ENCODE data around the gene NECTIN2.
"Not testable (repeated sequence)": the region's sequence is repeated elsewhere in the genome, so short reads cannot be mapped to it uniquely, and the experiment has no call there.

The NECTIN2 gene

DNA sequence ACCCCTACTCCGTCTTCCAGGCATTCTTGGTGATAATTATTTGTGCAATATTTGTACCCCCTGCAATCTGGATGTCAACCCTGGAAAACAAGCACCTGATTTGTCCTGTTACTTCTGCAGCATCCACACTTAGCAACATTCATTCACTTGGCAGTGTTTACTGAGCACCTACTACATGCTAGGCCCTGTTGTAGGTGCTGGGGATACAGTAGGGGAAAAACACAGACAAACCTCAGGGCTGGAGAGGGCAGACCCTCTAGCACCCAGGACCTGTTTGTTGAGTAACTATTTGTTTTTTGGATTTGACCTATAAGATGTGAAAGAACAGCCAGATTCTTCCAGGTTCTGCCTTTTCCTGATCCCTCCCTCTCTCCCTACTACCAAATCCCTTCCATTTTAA lies 9.5 kb downstream of the NECTIN2 start:
- Histone ChIP-seq H4K20me1 (ENCODE audit: insufficient read depth, low read length) (no peaks in the 10 kb centered on the region), H3K9me2 (replicated peaks; ENCODE audit: insufficient read depth, low read length) (no peaks in the 10 kb centered on the region), H3K79me2 (ENCODE audit: low read length) (no peaks in the 10 kb centered on the region), H3K27ac (ENCODE audit: low read length) (no peak overlapping the region), H3K4me2 (ENCODE audit: low read depth, low read length) (no peak overlapping the region), H3K36me3 (replicated peaks; ENCODE audit: insufficient read depth, low read length) (no peaks in the 10 kb centered on the region), H3F3A (ENCODE audit: insufficient read depth, low read length) (no peaks in the 10 kb centered on the region), H3K9me3 (replicated peaks; ENCODE audit: insufficient read depth, low read length) (no peaks in the 10 kb centered on the region), H3K9ac (ENCODE audit: low read length) (no peak overlapping the region), H3K27me3 (replicated peaks; ENCODE audit: insufficient read depth, low read length) (peaks cover 63% of the 10 kb centered on the region), H3K4me3 (ENCODE audit: low read length) (no peak overlapping the region), H2AFZ (ENCODE audit: low read length) (no peak overlapping the region), H3K4me1 (ENCODE audit: low read length) (no peaks in the 10 kb centered on the region)
- DNase-seq = no peak
- TF ChIP-seq EZH2 (optimal IDR thresholded peaks at IDR 0.05; ENCODE audit: low read depth, low read length) (no peak), EZH2phosphoT487 (IDR thresholded peaks at IDR 0.05; ENCODE audit: low read length) (no peak)
- TF ChIP-seq, protein P1, sequence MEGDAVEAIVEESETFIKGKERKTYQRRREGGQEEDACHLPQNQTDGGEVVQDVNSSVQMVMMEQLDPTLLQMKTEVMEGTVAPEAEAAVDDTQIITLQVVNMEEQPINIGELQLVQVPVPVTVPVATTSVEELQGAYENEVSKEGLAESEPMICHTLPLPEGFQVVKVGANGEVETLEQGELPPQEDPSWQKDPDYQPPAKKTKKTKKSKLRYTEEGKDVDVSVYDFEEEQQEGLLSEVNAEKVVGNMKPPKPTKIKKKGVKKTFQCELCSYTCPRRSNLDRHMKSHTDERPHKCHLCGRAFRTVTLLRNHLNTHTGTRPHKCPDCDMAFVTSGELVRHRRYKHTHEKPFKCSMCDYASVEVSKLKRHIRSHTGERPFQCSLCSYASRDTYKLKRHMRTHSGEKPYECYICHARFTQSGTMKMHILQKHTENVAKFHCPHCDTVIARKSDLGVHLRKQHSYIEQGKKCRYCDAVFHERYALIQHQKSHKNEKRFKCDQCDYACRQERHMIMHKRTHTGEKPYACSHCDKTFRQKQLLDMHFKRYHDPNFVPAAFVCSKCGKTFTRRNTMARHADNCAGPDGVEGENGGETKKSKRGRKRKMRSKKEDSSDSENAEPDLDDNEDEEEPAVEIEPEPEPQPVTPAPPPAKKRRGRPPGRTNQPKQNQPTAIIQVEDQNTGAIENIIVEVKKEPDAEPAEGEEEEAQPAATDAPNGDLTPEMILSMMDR (IDR thresholded peaks at IDR 0.05; ENCODE audit: low read length) = no peak

DNA sequence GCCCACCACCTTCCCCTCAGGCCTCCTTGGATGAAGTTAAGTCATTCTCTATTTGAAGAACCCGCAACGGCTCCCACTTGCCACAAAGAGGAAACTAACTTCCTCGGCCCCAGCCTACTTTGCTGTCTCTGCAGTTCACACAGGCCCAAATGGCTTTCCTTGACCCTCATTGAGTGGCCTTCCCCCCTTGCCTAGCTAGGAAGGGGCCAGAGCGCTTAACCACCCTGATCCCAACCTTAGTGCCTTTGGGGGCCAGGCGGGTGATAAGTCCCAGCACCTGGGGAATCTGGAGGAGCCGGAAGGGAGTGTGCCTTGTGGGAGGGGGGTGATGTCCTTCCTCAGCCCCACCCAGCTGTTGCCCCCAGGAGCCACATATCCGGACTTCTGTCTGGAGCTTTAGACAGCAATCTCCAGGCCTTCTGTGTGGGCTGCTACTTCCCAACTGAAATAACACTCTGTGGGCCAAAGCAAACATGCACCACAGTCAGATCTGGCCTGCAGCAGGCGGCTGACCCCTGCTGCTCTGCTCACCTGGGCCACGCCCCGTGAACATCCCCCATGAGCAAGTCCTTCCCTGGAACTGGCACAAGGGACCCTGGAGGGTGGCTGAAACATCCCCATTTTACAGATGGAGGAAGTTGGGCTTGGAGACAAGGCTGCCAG lies 10.5 kb downstream of the NECTIN2 start:
- H3K9me2 ChIP-seq (replicated peaks; ENCODE audit: insufficient read depth, low read length) = no peaks in the 10 kb centered on the region
- H3K79me2 ChIP-seq (ENCODE audit: low read length) = no peaks in the 10 kb centered on the region
- TF ChIP-seq EZH2 (optimal IDR thresholded peaks at IDR 0.05; ENCODE audit: low read depth, low read length) (no peak), EZH2phosphoT487 (IDR thresholded peaks at IDR 0.05; ENCODE audit: low read length) (no peak)
- TF ChIP-seq, protein P1 (IDR thresholded peaks at IDR 0.05; ENCODE audit: low read length) = no peak
- no peak overlapping the region for H3K4me3 ChIP-seq (ENCODE audit: low read length)
- no peak overlapping the region for H3K4me2 ChIP-seq (ENCODE audit: low read depth, low read length)
- H3K4me1 ChIP-seq (ENCODE audit: low read length) = no peaks in the 10 kb centered on the region
- H3K36me3 ChIP-seq (replicated peaks; ENCODE audit: insufficient read depth, low read length) = no peaks in the 10 kb centered on the region
- no peak for DNase-seq
- H3F3A ChIP-seq (ENCODE audit: insufficient read depth, low read length) = no peaks in the 10 kb centered on the region
- no peak overlapping the region for H3K27ac ChIP-seq (ENCODE audit: low read length)
- H3K9ac ChIP-seq (ENCODE audit: low read length) = no peak overlapping the region
- no peak overlapping the region for H2AFZ ChIP-seq (ENCODE audit: low read length)
- H3K9me3 ChIP-seq (replicated peaks; ENCODE audit: insufficient read depth, low read length) = no peaks in the 10 kb centered on the region
- peaks cover 63% of the 10 kb centered on the region for H3K27me3 ChIP-seq (replicated peaks; ENCODE audit: insufficient read depth, low read length)
- H4K20me1 ChIP-seq (ENCODE audit: insufficient read depth, low read length) = no peaks in the 10 kb centered on the region

DNA sequence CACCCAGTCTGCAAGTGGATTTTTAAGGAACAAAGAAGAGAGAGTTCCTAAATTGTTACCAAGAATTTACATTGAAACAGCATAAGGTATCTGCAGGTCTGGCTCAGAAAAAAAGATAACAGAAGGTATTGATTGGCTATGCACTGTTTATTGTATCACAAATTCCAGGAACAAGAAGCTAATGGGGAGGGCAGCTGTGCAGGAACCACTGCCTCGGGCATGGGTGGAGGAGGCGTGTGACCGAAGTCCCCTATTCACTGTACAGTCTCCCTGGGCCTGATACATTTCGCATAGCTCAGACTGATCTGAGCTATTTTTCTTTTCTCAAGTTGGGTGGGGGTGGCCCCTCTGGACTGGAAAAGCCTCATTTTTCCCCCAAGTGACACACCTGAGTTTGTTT lies 11.7 kb downstream of the NECTIN2 start:
- Histone ChIP-seq H4K20me1 (ENCODE audit: insufficient read depth, low read length) (no peaks in the 10 kb centered on the region), H3K9me2 (replicated peaks; ENCODE audit: insufficient read depth, low read length) (no peaks in the 10 kb centered on the region), H3K9ac (ENCODE audit: low read length) (no peak overlapping the region), H3K79me2 (ENCODE audit: low read length) (no peaks in the 10 kb centered on the region), H3K27ac (ENCODE audit: low read length) (no peak overlapping the region), H3K4me2 (ENCODE audit: low read depth, low read length) (no peak overlapping the region), H3F3A (ENCODE audit: insufficient read depth, low read length) (no peaks in the 10 kb centered on the region), H3K9me3 (replicated peaks; ENCODE audit: insufficient read depth, low read length) (no peaks in the 10 kb centered on the region), H3K4me3 (ENCODE audit: low read length) (no peak overlapping the region), H3K27me3 (replicated peaks; ENCODE audit: insufficient read depth, low read length) (peaks cover 53% of the 10 kb centered on the region), H3K4me1 (ENCODE audit: low read length) (no peaks in the 10 kb centered on the region), H2AFZ (ENCODE audit: low read length) (no peak overlapping the region), H3K36me3 (replicated peaks; ENCODE audit: insufficient read depth, low read length) (no peaks in the 10 kb centered on the region)
- no peak for DNase-seq
- TF ChIP-seq, protein P1 (IDR thresholded peaks at IDR 0.05; ENCODE audit: low read length) = no peak
- TF ChIP-seq EZH2 (optimal IDR thresholded peaks at IDR 0.05; ENCODE audit: low read depth, low read length) = no peak
- no peak for TF ChIP-seq EZH2phosphoT487 (IDR thresholded peaks at IDR 0.05; ENCODE audit: low read length)

DNA sequence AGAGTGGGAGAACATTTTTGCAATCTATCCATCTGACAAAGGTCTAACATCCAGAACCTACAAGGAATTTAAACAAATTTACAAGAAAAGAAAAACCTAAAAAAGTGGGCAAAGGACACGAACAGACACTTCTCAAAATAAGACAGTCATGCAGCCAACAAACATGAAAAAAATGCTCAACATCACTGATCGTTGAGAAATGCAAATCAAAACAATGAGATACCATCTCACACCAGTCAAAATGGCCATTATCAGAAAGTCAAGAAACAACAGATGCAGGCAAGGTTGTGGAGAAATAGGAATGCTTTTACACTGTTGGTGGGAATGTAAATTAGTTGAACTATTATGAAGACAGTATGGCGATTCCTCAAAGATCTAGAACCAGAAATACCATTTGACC lies 15.5 kb downstream of the NECTIN2 start:
- H3K27me3 ChIP-seq (replicated peaks; ENCODE audit: insufficient read depth, low read length) = peaks cover 47% of the 10 kb centered on the region
- H3K9ac ChIP-seq (ENCODE audit: low read length); H2AFZ ChIP-seq (ENCODE audit: low read length); DNase-seq; H3K4me2 ChIP-seq (ENCODE audit: low read depth, low read length); H4K20me1 ChIP-seq (ENCODE audit: insufficient read depth, low read length); H3F3A ChIP-seq (ENCODE audit: insufficient read depth, low read length); H3K4me3 ChIP-seq (ENCODE audit: low read length); H3K9me3 ChIP-seq (replicated peaks; ENCODE audit: insufficient read depth, low read length); H3K79me2 ChIP-seq (ENCODE audit: low read length); H3K27ac ChIP-seq (ENCODE audit: low read length); H3K4me1 ChIP-seq (ENCODE audit: low read length); H3K9me2 ChIP-seq (replicated peaks; ENCODE audit: insufficient read depth, low read length); H3K36me3 ChIP-seq (replicated peaks; ENCODE audit: insufficient read depth, low read length): not testable (repeated sequence)
